CD4-positive, alpha-beta memory T cell (primary cell): Measurements from ENCODE around the gene ZBTB16. TPM values are rescaled to one million over a fixed set of nuclear protein-coding genes. Genes with fewer than 3 reads are reported as not detected.

Experiments used
- CTCF ChIA-PET: fragments of 350-600 bp; sonication (Branson Sonifier 250); formaldehyde crosslinking; loops from one replicate; lab custom pipeline; 2021; ENCODE audit warnings: inconsistent platforms; ENCODE audit not compliant: partially characterized antibody; lab: Charles Lee
- POLR2A ChIA-PET: fragments of 350-600 bp; sonication (Branson Sonifier 250); formaldehyde crosslinking; loops from one replicate; lab custom pipeline; 2021; ENCODE audit not compliant: partially characterized antibody; lab: Charles Lee
- DNase-seq, 5 donors: peaks; one replicate each; pipeline versions ENCODE4 v3.0.0 to v3.0.0-alpha.2; 2020 to 2022; ENCODE audit warnings: mixed read lengths in 1 of 5
- H3K27ac ChIP-seq: one replicate; pipeline ENCODE4 v1.7.0; 2013; ENCODE audit warnings: low read depth, low read length
- H3K27me3 ChIP-seq: 2 replicates; pipeline ENCODE4 v1.7.0; 2013; ENCODE audit warnings: mild to moderate bottlenecking, low read length, moderate library complexity; ENCODE audit not compliant: insufficient read depth
- H3K36me3 ChIP-seq: 2 replicates; pipeline ENCODE4 v1.7.0; 2013; ENCODE audit warnings: mild to moderate bottlenecking, low read length, moderate library complexity; ENCODE audit not compliant: insufficient read depth
- H3K4me1 ChIP-seq: 2 replicates; pipeline ENCODE4 v1.7.0; 2013; ENCODE audit warnings: mild to moderate bottlenecking, low read length, moderate library complexity; ENCODE audit not compliant: insufficient read depth
- H3K4me3 ChIP-seq, 2 donors: one replicate each; pipeline ENCODE4 v1.7.0; 2013; ENCODE audit warnings: low read length in 2 of 2, mild to moderate bottlenecking in 1 of 2
- H3K9me3 ChIP-seq, 2 donors: one replicate each; pipeline ENCODE4 v1.7.0; 2013; ENCODE audit warnings: low read length in 2 of 2, control low read depth in 1 of 2; ENCODE audit not compliant: control insufficient read depth in 1 of 2
- H3K27ac Mint-ChIP-seq, 7 donors: one replicate each; pipeline ENCODE4 v1.8.0; 2020 to 2021; ENCODE audit warnings: mixed read lengths in 7 of 7, mild to moderate bottlenecking in 6 of 7, inconsistent platforms in 3 of 7, moderate library complexity in 3 of 7
- H3K27me3 Mint-ChIP-seq, 2 donors: one replicate each; pipeline ENCODE4 v1.8.0; 2020 to 2021; ENCODE audit warnings: mixed read lengths in 2 of 2
- H3K36me3 Mint-ChIP-seq, 2 donors: one replicate each; pipeline ENCODE4 v1.8.0; 2020 to 2021; ENCODE audit warnings: mixed read lengths in 2 of 2, inconsistent platforms in 1 of 2, mild to moderate bottlenecking in 1 of 2
- H3K4me1 Mint-ChIP-seq, 4 donors: one replicate each; pipeline ENCODE4 v1.8.0; 2020 to 2021; ENCODE audit warnings: mixed read lengths in 4 of 4, mild to moderate bottlenecking in 1 of 4
- H3K4me3 Mint-ChIP-seq, 8 donors: one replicate each; pipeline ENCODE4 v1.8.0; 2020 to 2021; ENCODE audit warnings: mixed read lengths in 8 of 8, mild to moderate bottlenecking in 7 of 8, moderate library complexity in 6 of 8, inconsistent platforms in 3 of 8
- H3K9me3 Mint-ChIP-seq, 8 donors: one replicate each; pipeline ENCODE4 v1.8.0; 2020 to 2021; ENCODE audit warnings: mixed read lengths in 8 of 8, mild to moderate bottlenecking in 5 of 8, inconsistent platforms in 3 of 8, moderate library complexity in 1 of 8
- intact Hi-C: fragments of 100-400 bp; cut with micrococcal nuclease; formaldehyde crosslinking; loops from one replicate; pipeline ENCODE4 v1.15.1; 2023
- polyA plus RNA-seq, 2 donors: library from polyadenylated mRNA; unstranded; fragments of 300-500 nt; fragmentation: Illumina TruSeq; gene quantifications; one replicate each; pipeline ENCODE4 v1.2.3, GENCODE V29; 2021
- total RNA-seq, 2 experiments: library from RNA; stranded (reverse); gene quantifications; one replicate each; pipeline ENCODE4 v1.2.3, GENCODE V29; 2021

The ZBTB16 gene
- total and polyA plus RNA-seq, 4 experiments from 2014 or later, result 5.6 to 28.4 (median 8.6) TPM

DNA sequence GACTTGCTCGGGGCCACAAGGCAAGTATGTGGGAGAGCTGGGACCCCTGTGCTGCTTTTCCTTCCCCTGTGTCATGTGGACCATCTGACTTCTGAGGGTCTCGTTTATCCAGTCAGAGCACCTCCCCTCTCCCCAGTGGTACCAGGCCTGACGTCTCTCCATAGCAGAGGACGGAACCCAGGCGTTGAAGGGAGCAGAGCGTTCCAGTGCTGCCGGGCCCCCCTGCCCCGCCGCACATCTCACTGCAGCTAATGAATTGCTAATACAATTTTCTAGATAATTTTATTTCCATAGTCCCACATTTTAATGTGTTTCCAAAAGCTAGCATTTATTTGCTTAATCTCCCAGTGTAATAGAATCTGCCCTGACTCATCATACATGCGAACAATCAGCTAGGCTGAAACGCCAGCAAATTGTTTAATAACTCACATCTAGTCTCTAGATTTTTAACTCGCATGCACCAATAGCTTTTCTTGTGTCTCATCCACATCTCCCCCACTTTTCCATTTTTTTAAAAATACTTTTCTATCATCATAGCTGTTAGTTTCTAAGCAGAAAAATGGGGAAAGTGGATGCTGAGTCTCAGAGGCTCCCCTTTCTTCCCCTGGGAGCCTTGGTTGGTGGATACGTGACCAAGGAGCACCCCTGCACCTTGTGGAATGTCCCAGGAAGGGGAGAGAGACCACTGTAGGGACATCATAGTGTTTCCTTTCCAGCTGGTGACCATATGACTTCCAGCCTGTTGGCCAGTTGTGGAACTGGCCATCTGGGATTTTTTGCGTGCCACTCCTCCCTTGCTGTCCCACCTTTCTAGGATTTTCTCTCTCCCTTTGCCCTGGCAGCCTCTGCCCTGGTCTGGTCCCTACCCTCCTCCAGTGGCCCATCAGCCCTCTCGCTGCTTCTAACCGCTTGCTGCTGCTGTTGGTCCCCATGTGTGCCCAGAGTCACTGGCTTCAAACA, 178.1 kb downstream of the ZBTB16 start:
- peak overlapping the region in 2 of 7 donors; percentile 7 to 62 for H3K27ac Mint-ChIP-seq
- Histone ChIP-seq H3K4me3 (no peak overlapping the region), H3K36me3 (no peaks in the 10 kb centered on the region), H3K4me1 (no peaks in the 10 kb centered on the region), H3K27ac (no peak overlapping the region), H3K27me3 (no peaks in the 10 kb centered on the region), H3K9me3 (no peaks in the 10 kb centered on the region)
- no peaks in the 10 kb centered on the region for H3K9me3 Mint-ChIP-seq
- no peaks in the 10 kb centered on the region for H3K27me3 Mint-ChIP-seq
- CTCF ChIA-PET, result interaction anchor here (0.9 to 1.8 kb wide), 3 partner anchors 11 to 336 kb away, joined by 3 read pairs; no protein-coding TSS in a partner anchor
- no peak for DNase-seq
- no peak overlapping the region for H3K4me3 Mint-ChIP-seq
- H3K36me3 Mint-ChIP-seq, result peaks cover 0 to 7% of the 10 kb centered on the region in 2 donors
- POLR2A ChIA-PET, result no interaction called here
- peaks cover 0 to 3% (median under 1%) of the 10 kb centered on the region in 4 donors for H3K4me1 Mint-ChIP-seq
- intact Hi-C loops, result no loop called here

DNA sequence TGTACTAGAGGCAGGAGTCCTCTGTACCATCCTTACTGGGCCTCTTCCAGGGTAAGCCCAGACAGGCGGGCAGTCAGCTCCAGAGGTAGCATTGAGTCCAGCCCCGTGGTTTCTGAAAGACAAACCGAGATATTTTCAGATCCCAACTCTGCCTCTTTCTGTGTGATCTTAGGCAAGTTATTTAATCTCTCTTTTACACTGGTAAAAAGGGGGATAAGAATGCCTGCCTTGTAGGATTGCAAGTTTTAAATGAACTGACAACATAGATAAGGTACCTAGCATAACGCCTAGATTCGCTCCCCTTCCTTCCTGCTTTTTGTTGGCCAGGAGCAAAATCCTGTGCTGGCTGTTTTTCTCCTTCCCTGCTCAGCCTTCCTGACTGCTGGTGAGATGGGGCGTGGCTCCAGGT, 180.2 kb downstream of the ZBTB16 start:
- no peaks in the 10 kb centered on the region for H3K36me3 ChIP-seq
- ChIA-PET CTCF (interaction anchor here (1.9 kb wide), 1 partner anchor 21 kb away, joined by 6 read pairs; no protein-coding TSS in a partner anchor), POLR2A (no interaction called here)
- peak overlapping the region in 1 of 7 donors; percentile 60 for H3K27ac Mint-ChIP-seq
- no peaks in the 10 kb centered on the region for H3K27me3 ChIP-seq
- peaks cover 0 to 3% (median 0%) of the 10 kb centered on the region in 4 donors for H3K4me1 Mint-ChIP-seq
- no peaks in the 10 kb centered on the region for H3K27me3 Mint-ChIP-seq
- H3K9me3 Mint-ChIP-seq, result no peaks in the 10 kb centered on the region
- H3K4me3 ChIP-seq, result no peak overlapping the region
- intact Hi-C loops, result no loop called here
- no peak overlapping the region for H3K4me3 Mint-ChIP-seq
- H3K36me3 Mint-ChIP-seq, result peaks cover 0 to 7% of the 10 kb centered on the region in 2 donors
- no peaks in the 10 kb centered on the region for H3K9me3 ChIP-seq
- H3K27ac ChIP-seq, result no peak overlapping the region
- no peak for DNase-seq
- no peaks in the 10 kb centered on the region for H3K4me1 ChIP-seq

DNA sequence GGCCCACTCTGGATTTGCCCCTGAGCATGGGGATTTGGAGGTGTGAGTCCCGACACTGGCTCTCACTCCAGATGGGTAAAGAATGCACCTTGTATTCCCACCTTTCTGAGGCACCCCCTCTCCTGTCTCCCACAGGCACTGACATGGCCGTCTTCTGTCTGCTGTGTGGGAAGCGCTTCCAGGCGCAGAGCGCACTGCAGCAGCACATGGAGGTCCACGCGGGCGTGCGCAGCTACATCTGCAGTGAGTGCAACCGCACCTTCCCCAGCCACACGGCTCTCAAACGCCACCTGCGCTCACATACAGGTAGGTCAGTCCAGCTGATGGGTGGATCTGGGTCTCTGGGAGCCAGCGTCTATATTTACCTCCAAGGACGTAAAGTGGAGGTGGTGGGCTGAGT, 182.5 kb downstream of the ZBTB16 start:
- Mint-ChIP-seq H3K4me3 (no peak overlapping the region), H3K9me3 (no peaks in the 10 kb centered on the region), H3K36me3 (peaks cover 0 to 7% of the 10 kb centered on the region in 2 donors), H3K27me3 (peaks cover 0 to 3% of the 10 kb centered on the region in 2 donors), H3K27ac (no peak overlapping the region), H3K4me1 (no peaks in the 10 kb centered on the region)
- no peak for DNase-seq
- Histone ChIP-seq H3K27ac (no peak overlapping the region), H3K36me3 (no peaks in the 10 kb centered on the region), H3K9me3 (no peaks in the 10 kb centered on the region), H3K4me1 (no peaks in the 10 kb centered on the region), H3K4me3 (no peak overlapping the region), H3K27me3 (no peaks in the 10 kb centered on the region)
- intact Hi-C loops, result no loop called here
- CTCF ChIA-PET, result no interaction called here
- POLR2A ChIA-PET, result no interaction called here

DNA sequence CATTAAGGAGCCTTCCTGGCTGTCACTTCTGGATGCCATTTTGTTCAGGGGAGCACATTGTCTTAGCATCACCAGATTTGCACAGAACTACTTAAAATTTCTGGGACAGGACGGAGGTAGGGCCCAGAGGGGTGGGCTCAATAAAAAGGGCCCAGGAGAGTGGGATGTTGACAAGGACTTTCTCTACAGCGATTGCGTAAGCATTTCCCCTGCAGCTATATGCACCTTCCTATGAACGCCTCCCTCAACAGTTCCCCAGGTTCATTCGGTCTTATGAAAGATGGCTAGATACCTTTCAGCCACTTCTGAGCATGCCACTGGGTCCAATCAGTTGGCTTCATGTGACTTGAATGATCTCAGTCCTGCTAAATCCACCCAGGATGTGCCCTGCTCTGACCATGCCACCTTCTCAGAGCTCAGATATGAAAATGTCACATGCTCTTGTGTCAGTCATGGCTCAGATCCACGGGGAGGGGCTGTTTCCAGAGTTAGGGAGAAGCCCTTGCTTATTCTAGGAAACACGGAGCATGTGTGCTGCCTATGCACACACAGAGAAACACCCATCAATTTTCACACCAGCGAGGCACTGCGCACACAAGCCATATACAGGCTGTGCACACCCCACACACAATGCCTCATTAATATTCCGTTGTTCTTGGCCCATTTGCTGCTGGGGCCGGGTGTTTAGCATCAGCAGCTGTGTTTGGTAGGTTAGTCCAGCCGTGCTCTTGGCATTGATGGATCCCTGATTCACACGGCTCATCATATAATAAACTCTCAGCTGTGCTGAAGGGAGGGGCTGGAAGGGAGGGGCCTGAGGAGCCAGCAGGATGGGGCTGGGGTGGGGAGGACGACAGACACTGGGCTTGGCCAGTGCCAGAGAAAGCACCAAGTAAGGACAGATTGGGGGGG, 184.2 kb downstream of the ZBTB16 start:
- H3K36me3 ChIP-seq, result no peaks in the 10 kb centered on the region
- H3K4me3 Mint-ChIP-seq, result peak overlapping the region in 1 of 8 donors; percentile 14
- H3K27ac Mint-ChIP-seq, result peak overlapping the region in 1 of 7 donors; percentile 11
- peaks cover 0 to 3% of the 10 kb centered on the region in 2 donors for H3K27me3 Mint-ChIP-seq
- H3K4me3 ChIP-seq, result no peak overlapping the region
- H3K27me3 ChIP-seq, result no peaks in the 10 kb centered on the region
- no peaks in the 10 kb centered on the region for H3K9me3 Mint-ChIP-seq
- DNase-seq, result no peak
- no peaks in the 10 kb centered on the region for H3K4me1 Mint-ChIP-seq
- H3K27ac ChIP-seq, result no peak overlapping the region
- H3K4me1 ChIP-seq, result no peaks in the 10 kb centered on the region
- POLR2A ChIA-PET, result no interaction called here
- H3K36me3 Mint-ChIP-seq, result peaks cover 0 to 7% of the 10 kb centered on the region in 2 donors
- intact Hi-C loops, result no loop called here
- CTCF ChIA-PET, result interaction anchor here (1.3 kb wide), 1 partner anchor 183 kb away, joined by 5 read pairs; no protein-coding TSS in a partner anchor
- no peaks in the 10 kb centered on the region for H3K9me3 ChIP-seq

DNA sequence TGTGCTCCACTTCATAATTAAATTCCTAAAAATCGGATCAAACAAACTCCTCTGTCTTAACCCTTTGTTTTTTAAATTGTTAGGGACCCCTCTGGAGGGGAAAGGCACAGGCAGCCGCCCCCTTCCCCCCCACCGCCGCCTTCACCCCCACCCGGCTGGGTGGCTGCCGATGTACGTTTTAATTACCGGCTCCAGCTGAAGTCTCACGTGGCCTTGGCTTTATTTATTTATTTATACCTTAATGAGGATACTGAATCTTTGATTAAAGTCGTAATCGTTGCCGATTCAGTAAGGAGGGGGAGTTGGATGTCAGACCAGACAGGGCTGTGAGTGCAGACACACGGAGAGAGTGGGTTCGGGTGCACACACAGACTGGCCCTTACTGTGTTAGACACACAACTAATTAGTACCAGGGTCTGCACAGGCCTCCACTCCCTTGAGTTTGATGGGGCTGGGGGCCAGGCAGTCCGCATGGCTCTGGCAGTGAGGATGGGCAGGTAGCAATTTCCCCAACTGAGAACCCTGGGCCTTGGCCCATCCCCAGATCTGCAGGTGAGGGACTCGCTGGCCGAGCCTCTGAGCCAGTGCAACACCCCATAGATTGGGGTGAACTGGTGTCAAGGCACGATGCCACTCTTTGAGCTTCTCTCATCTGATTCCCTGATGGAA, 185.3 kb downstream of the ZBTB16 start:
- intact Hi-C loops, result no loop called here
- Histone ChIP-seq H3K27me3 (no peaks in the 10 kb centered on the region), H3K4me1 (no peaks in the 10 kb centered on the region), H3K4me3 (no peak overlapping the region), H3K27ac (no peak overlapping the region), H3K36me3 (no peaks in the 10 kb centered on the region), H3K9me3 (no peaks in the 10 kb centered on the region)
- H3K36me3 Mint-ChIP-seq, result peaks cover 0 to 7% of the 10 kb centered on the region in 2 donors
- no peaks in the 10 kb centered on the region for H3K9me3 Mint-ChIP-seq
- H3K27me3 Mint-ChIP-seq, result peaks cover 0 to 3% of the 10 kb centered on the region in 2 donors
- no peaks in the 10 kb centered on the region for H3K4me1 Mint-ChIP-seq
- H3K4me3 Mint-ChIP-seq, result no peak overlapping the region
- DNase-seq, result no peak
- peak overlapping the region in 1 of 7 donors; percentile 15 for H3K27ac Mint-ChIP-seq
- ChIA-PET CTCF (no interaction called here), POLR2A (no interaction called here)

DNA sequence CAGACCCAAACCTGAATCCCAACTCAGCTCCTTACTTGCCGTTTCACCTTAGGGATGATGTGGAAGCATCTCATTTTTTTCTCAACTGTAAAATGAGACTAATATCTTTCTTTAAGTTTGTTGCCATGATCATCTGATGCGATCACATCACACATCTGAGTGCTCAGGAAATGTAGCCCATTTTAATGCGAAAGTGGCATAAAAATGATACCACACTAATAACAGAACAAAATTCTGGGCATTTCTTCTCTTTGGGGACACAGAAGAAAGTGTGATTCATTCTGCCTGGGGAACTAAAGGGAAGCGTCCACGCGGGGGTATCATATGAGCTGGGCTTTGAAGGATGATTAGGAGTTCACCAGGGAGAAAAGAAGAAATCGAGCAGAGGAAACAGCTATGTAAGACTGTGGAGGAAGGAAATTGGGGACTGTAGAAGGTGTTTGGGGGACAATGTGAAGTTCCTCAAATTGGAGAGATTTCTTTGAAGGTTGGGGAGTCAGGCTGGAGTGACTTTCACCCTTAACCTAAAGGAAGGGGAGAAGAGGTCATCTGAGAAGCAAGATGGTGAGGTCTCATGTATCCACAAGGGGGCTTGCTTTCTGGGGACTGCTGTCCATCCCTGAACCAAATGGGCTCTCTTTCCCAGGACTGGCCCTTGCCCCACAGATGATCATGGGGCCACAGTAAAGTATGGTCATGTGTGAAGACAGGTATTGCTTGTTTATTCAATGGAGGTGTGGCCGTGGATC, 187.0 kb downstream of the ZBTB16 start:
- H3K27me3 Mint-ChIP-seq, result peaks cover 0 to 3% of the 10 kb centered on the region in 2 donors
- H3K27me3 ChIP-seq, result no peaks in the 10 kb centered on the region
- no peak for DNase-seq
- H3K4me1 Mint-ChIP-seq, result no peaks in the 10 kb centered on the region
- CTCF ChIA-PET, result interaction anchor here (1.8 to 8.0 kb wide), 2 partner anchors 14 to 252 kb away, joined by 4 to 72 read pairs; no protein-coding TSS in a partner anchor
- H3K4me3 Mint-ChIP-seq, result peak overlapping the region in 1 of 8 donors; percentile 15
- no peaks in the 10 kb centered on the region for H3K9me3 ChIP-seq
- intact Hi-C loops, result no loop called here
- peaks cover 2 to 3% of the 10 kb centered on the region in 2 donors for H3K36me3 Mint-ChIP-seq
- no peaks in the 10 kb centered on the region for H3K4me1 ChIP-seq
- H3K27ac Mint-ChIP-seq, result peak overlapping the region in 2 of 7 donors; percentile 3 to 14
- H3K27ac ChIP-seq, result no peak overlapping the region
- H3K9me3 Mint-ChIP-seq, result no peaks in the 10 kb centered on the region
- POLR2A ChIA-PET, result no interaction called here
- no peaks in the 10 kb centered on the region for H3K36me3 ChIP-seq
- H3K4me3 ChIP-seq, result no peak overlapping the region
